HG02870 (cell line): ENCODE results near the gene AMER2.

Source experiments
- ATAC-seq: cut with Tn5 transposase; IDR thresholded peaks from one replicate; pipeline ENCODE4 v1.9.1; 2021; ENCODE audit warnings: mild to moderate bottlenecking, moderate library complexity; ENCODE audit not compliant: unreplicated experiment

The AMER2 gene

GRCh38 chr13:25157681-25158080 lies 14.4 kb downstream of the AMER2 start:
- ATAC-seq, result no peak

DNA sequence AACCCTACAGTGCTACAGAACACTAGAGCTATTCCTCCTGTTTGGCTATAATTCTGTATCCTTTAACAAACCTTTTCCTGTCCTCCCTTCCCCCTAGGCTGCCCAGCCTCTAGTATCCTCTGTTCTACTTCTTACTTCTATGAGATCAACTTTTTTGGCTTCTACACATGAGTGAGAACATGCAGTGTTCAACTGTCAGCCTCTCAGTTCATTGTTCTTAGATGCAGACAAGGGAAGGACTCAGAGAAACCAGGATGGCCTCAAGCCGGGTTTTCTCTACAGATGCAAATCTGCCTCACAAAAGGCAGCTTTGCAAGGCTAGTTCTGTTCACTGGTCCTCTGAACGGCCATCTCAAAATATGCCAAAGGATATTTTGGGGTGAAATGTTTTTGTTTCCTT lies 18.4 kb downstream of the AMER2 start:
- ATAC-seq, result no peak

- ATAC-seq, result no peak
These were observed 20.4 kb downstream of the AMER2 start for GRCh38 chr13:25151626-25152195.

GRCh38 chr13:25149711-25150110 lies 22.4 kb downstream of the AMER2 start:
- ATAC-seq, result no peak

DNA sequence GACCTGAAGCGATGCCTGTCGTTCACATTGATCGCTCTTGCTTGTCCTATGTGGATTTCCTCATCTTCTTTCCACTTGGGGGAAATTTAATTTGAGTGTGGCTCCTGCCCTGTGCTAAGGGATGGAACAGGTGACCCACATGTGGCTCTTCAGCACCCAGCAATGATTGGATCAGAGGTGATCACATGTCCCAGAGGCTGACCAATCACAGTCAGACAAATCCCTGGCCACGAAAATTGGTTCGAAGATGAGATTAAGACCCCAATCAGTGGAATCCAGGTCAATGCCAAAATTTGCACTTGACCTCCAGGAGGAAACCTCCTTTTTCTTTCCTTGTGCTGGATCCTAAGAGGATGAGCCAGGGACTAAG lies 23.7 kb downstream of the AMER2 start:
- no peak for ATAC-seq

DNA sequence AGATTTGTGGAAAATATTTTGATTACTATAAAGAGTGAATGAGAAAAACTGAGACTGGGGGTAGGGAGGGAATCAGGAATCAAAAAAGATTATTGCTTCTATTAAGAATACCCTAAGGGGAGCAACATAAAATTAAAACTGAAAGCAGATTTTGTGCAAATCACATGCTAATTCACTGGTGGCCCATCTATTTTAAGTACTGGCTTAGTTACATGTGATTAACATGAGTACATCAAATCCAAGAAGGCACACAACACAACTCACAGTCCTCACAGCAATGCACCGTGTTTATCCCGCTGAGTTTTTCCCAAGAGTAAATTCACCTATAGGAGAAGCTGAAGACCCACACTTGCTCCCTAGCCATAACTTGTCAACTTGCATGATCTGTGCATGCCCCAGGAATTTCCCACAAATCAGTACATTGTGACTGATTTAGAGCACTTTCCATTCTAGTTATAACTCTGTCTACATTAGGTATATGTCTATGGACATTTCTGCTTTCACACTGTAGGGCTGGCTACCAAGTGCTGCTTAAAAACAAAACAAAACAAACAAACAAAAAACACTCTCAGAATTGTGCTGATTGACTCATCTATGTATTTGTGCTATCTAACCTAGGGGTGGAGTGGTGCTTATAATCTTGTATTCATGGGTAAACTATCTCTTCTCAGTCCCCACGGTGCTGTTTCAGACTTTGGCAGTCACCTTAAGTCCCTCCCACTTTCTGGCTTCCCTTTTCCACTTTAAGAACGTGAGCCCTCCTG lies 24.3 kb downstream of the AMER2 start:
- ATAC-seq, result peak; percentile 91

GRCh38 chr13:25143706-25144105 lies 28.4 kb downstream of the AMER2 start:
- no peak for ATAC-seq

DNA sequence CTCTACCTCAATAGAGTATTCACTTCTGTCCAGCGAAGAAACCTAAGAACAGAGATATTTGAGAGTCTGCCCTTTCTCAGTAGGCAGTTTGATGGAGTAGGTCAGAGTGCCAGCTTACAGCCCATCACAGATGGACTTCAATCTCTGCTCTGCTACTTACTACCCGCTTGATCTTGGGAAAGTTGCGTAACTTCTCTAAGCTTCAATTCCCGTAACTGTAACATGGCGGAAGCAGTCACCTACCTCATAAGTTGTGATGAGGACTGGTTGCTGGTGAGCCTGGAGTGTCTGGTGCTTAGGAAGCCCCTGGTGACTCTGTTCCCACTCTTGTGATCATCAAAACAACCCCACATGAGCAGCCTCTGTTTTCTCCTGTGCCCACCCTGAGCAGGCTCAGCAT lies 31.0 kb downstream of the AMER2 start:
- ATAC-seq, result no peak

GRCh38 chr13:25137788-25138115 lies 34.3 kb downstream of the AMER2 start:
- no peak for ATAC-seq

DNA sequence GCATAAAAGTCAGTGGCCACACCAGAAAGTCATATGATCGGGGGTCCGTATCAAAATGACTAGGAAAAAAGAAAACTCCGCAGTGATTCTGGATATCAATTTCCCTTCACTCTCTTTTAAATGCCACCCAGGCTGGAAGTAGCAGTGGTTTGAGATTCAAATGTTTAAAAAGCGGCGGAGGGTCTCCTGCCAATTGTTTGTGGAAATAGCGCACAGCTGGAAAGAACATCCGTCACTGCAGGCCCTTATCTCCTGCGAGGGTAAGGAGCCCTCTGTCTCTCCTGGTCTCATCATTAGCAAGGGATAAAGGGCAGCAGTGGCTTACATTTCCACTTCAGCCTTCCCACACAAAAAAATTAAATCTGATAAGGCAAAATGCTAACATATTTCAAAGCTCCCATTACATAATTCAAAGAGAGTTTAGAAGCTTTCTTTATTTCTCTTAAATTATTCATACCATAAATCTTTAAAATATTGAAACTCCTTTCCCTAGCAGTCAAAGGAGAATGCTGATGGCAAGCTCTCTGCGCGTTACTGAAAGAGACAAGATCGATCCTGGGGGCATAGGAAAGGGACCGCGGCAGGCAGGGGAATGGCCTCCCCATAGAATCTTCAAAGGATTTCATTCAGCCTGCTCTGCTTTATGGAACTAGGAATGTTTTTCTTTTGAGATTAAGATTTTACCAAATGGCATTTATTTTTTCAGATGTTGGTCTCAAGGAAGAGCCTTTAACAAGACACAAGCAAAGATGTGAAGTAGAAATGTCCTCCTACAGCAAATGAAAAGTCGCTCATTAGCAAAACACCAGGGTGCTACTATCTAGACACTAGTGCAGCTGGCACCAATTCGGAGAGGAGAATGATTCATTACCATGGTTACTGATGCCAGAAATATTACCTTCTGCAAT lies 35.0 kb downstream of the AMER2 start:
- no peak for ATAC-seq

DNA sequence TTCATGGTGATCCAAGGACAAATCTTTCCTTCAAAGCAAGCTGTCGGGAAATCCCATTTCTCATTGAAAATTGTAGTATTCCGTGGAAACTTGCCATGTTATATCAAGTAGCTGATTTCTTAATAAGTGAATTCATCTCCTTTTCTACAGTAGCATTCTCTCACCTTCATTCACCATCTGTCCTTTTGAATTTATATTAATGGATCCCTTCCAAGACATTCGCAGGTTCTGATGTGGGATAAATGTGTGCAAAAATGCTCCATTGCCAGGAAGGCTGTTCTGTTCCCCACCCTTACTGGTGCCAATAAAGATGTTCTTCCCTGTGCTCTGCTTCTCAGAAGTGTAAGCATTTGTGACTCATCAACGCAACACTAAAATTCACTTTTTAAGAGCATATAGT lies 36.2 kb downstream of the AMER2 start:
- no peak for ATAC-seq

DNA sequence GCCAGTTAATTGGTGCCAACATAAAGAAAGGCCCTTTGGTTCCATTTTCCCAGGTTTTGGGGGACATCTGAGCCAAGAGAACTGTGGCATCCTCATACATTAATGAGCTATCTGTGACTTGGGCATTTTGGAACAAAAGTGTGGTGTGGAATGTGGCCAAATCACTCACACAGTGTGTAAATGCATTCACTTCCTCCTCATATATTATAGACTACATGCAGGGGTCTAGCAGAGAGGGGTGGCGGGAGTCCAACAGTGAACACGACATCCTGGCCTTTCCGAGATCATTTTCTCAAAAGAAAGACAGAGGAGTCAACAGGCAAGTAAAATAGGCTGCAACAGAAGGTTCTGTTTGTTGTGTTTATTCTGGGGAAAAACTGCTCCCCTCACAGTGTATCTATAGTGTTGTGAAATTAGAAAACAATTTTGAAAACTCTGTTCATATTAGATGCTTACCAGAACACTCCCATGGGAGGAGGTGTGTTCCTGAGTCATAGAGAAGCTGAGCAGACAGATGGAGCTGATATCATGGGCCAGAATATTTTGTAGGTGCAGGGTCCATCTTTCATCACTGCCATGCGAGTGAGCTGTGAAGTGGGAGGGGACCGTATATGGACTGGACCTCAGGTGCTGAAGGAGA lies 39.2 kb downstream of the AMER2 start:
- ATAC-seq, result no peak

DNA sequence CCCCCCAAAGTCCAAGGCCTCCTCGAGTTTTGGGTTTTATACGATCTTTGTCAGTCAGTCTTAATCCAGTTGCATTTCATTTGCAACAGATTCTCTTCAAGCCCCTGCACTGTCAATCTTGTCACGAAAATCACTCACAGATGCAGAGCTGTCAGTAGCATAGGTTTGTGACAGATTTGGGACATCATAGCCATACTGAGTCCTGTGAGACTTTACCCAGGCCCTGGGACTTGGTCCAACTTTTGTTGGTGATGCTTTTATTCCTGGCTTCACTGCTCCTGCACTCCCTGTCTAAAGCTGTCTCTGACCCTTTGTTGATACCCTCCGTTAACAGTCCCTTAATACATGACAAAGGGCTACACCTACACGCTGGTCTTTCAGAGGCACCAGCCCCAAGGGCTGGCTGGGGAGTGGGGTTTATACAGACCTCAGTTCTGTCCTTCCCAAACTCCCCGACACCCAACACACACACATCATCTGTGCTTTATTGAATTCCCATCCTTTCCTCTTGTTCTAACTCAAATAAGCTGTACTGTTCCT lies 40.1 kb downstream of the AMER2 start:
- no peak for ATAC-seq

- no peak for ATAC-seq
These were observed 41.1 kb downstream of the AMER2 start for GRCh38 chr13:25130944-25131343.

DNA sequence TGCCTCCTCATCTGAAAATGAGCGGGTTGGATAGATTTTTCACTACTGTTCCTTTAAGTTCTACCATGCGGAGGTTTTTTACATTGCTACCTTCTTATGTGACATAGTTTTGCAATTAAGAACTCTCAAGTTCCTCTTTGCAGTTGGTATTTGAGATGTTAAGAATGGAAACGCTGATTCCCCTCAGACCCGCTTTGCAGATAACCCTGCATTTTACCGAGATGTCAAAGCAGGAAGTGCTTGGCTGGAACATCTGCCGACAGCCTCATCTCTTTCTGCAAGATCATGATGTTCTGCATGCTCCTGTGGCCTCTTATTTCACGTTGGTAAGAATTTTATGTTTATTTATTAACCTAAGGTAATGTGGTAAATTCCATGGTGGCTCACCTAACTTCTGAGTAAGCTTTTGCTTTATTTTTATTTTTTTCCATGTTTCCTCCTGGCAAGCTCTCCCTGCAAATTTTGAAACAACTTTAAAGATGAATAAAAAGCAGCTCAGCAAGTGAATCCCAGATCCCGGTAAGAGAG lies 53.6 kb downstream of the AMER2 start:
- ATAC-seq, result no peak

GRCh38 chr13:25117312-25117711 lies 54.8 kb downstream of the AMER2 start:
- no peak for ATAC-seq

DNA sequence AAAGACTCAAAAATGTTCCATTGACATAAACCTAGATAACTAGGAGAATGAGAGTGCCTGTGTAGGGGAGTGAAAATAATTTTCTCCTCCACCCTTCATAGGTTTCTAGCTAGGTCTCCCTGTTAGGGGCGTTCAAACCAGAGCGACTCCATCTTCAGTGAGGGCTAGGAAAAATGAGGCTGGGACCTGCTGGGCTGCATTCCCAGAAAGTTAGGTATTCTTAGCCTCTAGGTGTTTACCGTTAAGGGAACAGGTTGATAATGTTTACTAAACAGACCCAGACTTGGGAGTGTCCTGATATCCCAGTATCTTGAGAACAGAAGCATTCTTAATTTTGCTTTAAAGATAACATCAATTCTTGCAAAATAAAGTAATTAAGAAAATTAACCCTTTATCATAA lies 56.0 kb downstream of the AMER2 start:
- no peak for ATAC-seq

GRCh38 chr13:25114220-25114619 lies 57.9 kb downstream of the AMER2 start:
- peak; percentile 74 for ATAC-seq

- ATAC-seq, result no peak
These were observed 59.3 kb downstream of the AMER2 start for GRCh38 chr13:25112695-25113255.
